DOHH2 (cell line): ENCODE measurements around the gene ATG10.

ENCODE experiments used
- EZH2phosphoT487 ChIP-seq: fragments of 200-600 bp; sonication (generic); IDR thresholded peaks from 2 replicates; pipeline ENCODE4 v1.6.1; 2017; ENCODE audit warnings: borderline replicate concordance, mild to moderate bottlenecking, antibody characterized with exemption, low read length, moderate library complexity, mixed read lengths
- TF ChIP-seq, protein P1 (sequence below): fragments of 200-600 bp; sonication (generic); IDR thresholded peaks from one replicate; pipeline ENCODE4 v1.5.1; 2014; ENCODE audit warnings: antibody characterized with exemption, mild to moderate bottlenecking, low read depth, low read length; ENCODE audit not compliant: poor library complexity, severe bottlenecking

GRCh38 chr5:82174919-82175219, 203.0 kb downstream of the ATG10 start:
- TF ChIP-seq, protein P1, sequence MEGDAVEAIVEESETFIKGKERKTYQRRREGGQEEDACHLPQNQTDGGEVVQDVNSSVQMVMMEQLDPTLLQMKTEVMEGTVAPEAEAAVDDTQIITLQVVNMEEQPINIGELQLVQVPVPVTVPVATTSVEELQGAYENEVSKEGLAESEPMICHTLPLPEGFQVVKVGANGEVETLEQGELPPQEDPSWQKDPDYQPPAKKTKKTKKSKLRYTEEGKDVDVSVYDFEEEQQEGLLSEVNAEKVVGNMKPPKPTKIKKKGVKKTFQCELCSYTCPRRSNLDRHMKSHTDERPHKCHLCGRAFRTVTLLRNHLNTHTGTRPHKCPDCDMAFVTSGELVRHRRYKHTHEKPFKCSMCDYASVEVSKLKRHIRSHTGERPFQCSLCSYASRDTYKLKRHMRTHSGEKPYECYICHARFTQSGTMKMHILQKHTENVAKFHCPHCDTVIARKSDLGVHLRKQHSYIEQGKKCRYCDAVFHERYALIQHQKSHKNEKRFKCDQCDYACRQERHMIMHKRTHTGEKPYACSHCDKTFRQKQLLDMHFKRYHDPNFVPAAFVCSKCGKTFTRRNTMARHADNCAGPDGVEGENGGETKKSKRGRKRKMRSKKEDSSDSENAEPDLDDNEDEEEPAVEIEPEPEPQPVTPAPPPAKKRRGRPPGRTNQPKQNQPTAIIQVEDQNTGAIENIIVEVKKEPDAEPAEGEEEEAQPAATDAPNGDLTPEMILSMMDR, result no peak
- no peak for TF ChIP-seq EZH2phosphoT487
